Right forelimb (tissue), 1 donor: ENCODE results near the gene TAS2R13.

Source experiments
- DNase-seq: peaks from one replicate; pipeline ENCODE4 v3.0.0-alpha.2; 2018

Gene TAS2R13, protein sequence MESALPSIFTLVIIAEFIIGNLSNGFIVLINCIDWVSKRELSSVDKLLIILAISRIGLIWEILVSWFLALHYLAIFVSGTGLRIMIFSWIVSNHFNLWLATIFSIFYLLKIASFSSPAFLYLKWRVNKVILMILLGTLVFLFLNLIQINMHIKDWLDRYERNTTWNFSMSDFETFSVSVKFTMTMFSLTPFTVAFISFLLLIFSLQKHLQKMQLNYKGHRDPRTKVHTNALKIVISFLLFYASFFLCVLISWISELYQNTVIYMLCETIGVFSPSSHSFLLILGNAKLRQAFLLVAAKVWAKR

DNA sequence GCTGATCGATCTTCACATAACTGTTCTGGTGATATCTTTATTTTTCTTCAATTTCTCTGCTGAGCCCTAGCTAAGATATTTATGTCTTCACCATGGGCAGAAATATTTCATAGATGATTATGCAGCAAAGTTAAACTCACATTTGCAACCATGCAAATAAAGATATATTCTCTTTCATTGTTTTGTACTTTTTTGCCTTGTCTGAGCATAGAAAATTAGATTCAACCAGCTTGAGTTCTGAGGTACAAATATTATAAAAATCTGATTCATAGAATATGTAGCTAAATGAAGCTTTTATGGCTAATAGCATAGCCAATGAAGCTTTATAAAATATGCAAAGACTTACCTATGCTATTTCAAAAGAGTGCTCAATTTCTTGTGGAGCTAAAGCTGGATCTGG is at the start of gene TAS2R13:
Gene TAS2R13 (minus strand): TSS at position 101 of the 400 bp plus-strand sequence. CDS start 264 bp downstream, outside the sequence.
- no peak for DNase-seq

DNA sequence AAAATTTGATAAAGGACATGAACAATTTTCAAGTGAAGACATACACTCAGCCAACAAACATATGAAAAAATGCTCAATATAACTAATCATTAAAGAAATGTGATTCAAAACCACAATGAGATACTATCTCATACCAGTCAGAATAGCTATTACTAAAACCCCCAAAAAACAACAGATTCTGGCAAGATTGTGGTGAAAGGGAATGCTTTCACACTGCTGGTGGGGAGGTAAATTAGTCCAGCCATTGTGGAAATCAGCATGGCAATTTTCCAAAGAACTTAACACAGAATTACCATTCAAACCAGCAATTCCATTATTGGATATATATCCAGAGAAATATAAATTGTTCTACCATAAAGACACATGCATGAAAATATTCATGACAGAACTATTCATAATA is 48.4 kb upstream of the TAS2R13 start:
- no peak for DNase-seq

DNA sequence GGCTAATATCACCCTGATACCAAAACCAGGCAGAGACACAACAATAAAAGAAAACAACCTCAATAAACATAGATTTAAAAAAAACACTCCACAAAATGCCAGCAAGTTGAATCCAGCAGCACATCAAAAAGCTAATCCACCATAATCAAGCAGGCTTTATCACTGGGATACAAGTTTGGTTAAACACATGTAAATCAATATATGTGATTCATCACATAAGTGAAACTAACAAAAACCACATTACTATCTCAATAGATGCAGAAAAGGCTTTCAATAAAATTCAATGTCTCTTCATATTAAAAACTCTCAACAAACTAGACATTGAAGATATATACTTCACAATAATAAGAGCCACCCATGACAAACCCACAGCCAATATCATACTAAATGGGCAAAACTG is 46.7 kb upstream of the TAS2R13 start:
- DNase-seq, result no peak

DNA sequence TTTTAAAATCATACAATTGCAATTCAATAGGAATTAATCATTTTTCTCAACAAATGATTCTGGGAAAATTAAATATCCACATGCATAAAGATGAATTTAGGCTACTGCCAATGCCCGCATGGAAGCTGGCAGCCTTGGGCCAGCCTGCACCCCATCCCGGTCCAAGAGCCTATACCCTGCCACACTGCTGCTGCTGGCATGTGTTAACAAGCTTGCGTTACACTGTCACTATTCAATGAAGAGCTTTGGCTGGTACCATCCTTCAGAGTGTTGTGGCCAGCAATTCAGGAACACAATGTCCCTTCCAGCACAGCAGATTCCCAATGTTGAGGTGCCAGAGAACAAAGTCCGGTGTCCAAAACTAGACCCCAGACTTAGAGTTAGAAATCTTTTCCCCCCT is 43.3 kb upstream of the TAS2R13 start:
- no peak for DNase-seq

DNA sequence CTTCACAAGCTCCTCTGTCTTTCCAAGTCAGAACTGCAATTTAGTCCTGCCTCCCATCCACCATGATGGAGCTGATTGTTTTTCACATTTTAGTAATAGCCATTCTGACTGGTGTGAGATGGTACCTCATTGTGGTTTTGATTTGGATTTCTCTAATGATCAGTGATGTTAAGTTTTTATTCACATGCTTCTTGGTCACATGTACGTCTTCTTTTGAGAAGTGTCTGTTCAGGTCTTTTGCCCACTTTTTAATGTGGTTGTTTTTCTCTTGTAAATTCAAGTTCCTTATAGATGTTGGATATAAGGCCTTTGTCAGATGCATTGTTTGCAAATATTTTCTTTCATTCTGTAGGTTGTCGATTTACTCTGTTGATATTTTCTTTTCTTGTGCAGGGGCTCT is 33.8 kb upstream of the TAS2R13 start:
- no peak for DNase-seq

DNA sequence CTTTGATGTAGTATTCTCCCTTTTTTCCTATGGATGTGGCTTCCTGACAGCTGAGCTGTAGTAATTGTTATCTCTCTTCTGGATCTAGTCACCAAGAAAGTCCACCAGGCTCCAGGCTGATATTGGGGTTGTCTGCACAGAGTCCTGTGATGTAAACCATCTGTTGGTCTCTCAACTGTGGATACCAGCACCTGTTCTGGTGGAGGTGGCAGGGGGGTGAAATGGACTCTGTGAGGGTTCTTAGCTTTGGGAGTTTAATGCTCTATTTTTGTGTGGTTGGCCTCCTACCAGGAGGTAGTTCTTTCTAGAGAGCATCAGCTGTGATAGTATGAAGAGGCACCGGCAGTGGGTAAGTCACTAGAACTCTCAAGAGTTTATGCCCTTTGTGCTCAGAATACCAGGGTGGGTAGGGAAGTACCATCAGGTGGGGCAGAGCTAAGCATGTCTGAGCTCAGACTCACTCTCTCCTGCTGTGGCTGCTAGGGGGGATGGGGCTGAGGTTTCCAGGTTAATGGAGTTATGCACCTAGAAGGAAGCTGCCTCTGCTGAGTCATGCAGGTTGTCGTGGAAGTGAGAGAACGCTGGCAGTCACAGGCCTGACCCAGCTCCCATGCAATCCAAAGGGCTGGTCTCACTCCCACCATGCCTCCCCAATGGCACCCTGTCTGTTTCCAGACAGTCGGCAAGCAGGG is 32.7 kb upstream of the TAS2R13 start:
- no peak for DNase-seq

DNA sequence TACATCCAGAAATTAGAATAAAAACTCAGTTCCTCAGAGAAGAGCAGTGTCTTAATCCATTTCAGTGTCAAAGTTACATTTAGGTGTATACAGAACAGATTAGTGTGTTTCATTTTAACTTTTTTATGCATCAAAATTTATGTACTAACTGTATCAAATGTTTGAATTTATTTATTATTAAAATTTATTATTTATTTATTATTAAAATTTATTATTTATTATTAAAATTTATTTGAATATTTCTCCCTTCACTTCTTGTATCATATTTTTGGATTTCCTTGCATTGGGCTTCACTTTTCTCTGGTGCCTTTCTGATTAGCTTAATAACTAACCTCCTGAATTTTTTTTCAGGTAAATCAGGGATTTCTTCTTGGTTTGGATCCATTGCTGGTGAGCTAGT is 32.0 kb upstream of the TAS2R13 start:
- no peak for DNase-seq

DNA sequence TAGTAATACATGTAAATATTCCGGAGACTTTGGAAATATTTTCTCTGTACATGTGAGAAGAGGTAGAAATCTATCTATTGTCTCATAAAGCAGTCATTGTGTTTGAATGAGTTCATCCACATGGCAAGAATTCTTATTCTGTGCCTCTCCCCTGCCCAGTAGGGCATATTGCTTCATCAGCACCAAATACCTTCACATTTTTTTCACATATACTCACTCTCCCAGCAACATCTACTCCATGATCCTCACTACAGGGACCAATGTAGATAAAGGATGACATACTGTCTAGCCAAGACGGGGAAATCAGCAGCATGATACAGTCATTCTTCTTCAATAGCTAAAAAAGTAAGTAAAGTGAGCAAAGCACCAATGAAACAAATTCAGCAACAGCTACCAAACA is 31.0 kb upstream of the TAS2R13 start:
- DNase-seq, result no peak

DNA sequence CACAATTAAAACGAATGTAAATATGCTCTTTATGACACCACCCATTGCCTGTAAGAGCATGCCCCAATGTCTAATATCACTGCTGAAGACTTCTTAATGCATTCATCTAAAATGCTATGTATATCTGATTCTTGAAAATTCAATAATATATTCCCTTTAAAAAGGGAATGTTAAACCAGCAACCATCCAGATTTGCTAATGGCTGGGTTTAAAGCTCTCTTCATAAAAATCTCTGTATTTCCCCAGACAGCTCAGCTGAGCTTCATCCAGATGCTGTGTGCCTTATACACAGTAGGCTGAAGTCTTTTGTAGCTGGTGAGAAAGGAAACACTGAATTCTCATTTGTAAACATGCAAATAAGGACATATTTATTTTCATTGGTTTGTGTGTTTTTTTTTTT is 29.8 kb upstream of the TAS2R13 start, which contains the start of gene TAS2R14:
Gene TAS2R14 (minus strand): TSS at position 101 of the 400 bp plus-strand sequence. CDS start 56 bp downstream, at position 45.
- no peak for DNase-seq

DNA sequence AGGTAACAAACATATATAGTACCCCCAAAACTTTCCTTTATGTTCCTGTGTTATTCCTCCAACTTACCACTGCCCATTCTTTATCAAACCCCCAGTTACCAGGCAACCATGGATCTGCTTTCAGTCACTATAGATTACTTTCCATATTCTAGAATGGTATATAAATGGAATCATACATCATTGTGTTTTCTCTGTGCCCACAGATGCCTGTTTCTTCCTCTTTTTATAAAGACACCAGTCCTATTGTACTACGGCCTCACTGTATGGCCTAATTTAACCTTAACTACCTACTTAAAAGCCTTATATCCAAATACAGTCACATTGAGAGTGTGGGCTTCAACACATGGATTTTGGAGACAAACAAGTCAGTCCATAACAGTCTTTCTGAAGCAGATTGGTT is 27.1 kb upstream of the TAS2R13 start:
- no peak for DNase-seq

DNA sequence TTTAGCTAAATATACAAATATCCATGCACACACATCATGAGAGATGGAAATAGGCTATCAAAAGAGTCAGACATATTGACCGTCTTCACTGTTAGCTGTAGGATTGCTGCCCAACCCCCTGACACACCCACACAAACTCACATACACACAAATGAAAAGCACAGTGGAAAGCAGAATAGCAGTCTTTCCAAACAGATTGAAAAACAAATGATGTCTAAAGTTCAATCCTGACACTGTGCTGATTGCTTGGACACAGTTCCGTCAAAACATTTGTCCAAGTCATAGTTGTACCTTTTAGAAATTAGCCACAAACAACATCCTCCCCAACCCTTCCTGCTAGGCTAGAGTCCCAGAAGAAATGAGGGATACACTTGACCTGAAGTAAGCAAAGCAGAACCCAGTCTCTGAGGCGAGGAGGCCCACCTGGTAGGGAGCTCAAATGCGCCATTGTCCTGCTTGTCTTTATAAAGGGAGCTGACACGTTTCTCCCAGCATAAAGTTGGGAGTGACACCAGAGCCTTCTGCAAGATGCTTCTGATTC is 19.5 kb upstream of the TAS2R13 start, which contains the start of gene PRH2:
Gene PRH2 (plus strand): TSS at position 491 of the 541 bp plus-strand sequence. CDS start 38 bp downstream, at position 529.
- no peak for DNase-seq

DNA sequence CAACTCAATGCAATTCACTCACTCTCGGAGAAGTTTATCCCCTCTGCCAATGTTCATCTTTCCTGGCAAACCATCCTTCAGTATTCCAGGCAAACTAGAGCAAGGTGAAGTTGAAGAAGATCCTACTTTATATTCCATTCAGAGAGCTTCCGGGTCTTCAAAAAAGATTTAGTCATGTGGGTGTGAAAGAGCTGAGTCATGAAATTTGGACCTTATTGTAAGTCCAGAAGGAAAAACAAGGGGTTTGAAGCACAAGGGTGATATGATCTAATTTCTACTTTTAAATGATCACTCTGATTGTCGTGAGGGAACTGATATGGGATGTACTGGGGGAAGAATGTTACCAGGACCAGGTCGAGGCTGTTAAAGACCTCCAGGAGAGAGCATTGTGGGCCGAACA is 16.9 kb upstream of the TAS2R13 start:
- DNase-seq, result no peak

DNA sequence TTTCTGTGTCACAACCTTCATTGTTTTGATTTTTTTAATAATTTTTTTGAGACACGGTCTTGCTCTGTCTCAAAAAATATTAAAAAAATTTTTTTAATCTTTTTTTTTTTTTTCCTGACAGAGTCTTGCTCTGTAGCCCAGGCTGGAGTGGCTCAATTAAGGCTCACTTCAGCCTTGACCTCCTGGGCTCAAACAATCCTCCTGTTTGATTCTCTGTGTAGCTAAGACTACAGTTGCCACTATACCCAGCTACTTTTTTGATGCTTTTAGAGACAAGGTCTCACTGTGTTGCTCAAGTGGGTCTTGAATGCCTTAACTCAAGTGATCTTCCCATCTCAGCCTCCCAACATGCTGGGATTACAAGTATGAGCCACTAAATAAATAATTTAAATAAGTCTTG is 10.4 kb upstream of the TAS2R13 start:
- DNase-seq, result no peak

DNA sequence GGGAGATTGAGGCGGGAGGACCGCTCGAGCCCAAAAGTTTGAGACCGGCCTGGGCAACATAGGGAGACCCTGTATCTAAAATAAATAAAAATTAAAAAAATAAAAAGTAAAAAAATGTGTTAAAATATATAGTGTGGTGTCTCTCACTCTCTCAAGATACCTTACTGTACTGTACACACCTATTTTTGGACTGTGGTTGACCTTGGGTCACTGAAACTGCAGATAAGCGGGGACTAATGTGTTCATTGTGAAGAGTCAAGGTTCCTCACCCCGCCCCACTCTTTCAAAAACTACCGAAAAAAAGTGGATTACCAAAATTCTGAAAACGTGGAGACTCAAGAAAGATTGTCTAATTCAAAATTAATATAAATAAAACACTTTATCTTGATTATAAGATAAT is 1.0 kb upstream of the TAS2R13 start:
- no peak for DNase-seq

DNA sequence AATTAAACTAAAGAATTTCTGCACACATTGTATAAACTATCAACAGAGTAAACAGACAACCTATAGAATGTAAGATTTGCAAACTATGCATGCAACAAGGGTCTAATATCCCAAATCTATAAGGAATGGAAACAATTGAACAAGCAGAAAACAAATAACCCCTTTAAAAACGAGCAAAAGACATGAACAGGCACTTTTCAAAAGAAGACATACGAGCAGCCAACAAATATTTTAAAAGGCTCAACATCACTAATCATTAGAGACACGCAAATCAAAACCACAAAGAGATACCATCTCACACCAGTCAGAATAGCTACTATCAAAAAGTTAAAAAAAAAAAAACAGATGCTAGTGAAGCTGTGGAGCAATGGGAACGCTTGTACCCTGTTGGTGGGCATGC is 4.7 kb downstream of the TAS2R13 start:
- no peak for DNase-seq

DNA sequence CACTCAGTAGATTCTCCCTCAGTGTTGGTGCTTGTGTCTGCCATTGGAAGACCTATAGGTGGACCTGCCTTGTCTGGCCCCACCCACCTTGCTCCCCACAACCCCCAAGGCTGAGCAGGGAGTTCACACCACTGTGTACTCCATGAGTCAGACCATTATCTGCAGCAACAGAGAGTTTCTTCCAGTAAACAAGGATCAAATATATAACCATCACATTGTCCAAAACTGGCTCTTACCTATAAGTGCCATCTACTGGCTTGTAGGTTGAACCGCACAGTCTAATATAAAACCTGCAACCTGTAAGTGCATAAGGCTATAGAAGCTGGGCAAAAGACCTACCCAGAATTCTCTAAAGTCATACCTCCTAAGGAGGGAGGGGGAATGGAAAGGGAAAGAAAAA is 7.9 kb downstream of the TAS2R13 start:
- DNase-seq, result no peak

DNA sequence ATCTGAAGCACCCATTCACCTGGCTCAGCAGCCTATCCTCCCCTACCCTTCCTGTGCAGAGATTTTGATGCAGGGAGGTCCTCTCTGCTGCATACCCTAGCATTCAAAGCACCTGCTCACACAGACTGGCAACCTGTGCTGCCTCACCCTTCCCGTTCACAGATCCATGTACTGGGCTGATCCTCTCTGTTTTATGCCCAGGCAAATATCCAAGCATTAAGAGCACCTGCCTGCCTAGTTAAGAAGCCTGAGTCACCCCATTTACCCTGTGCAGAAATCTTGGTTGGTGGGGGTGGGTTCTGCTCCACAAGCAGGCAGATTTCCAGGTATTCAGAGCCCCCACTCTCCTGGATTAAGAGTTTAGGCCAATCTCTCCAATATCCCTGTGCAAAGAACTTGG is 8.4 kb downstream of the TAS2R13 start:
- DNase-seq, result no peak

DNA sequence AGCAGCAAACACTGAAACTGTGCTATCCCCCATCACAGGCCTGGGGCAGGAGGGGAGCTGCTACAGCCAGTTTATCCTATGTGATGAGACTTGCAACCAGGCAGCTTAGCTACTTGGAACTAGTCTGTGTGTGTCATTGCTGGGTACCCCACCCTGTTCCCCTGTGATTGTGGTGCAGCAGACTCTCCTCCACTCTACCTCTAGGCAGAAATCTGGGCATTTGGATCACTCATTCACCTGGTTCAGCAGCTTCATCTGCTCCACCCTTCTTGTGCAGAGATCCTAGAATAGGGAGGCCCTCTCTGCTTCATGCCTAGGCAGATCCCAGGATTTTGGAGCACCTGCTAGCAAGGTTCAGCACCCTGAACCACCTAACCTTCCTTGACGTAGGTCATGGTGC is 8.8 kb downstream of the TAS2R13 start:
- DNase-seq, result no peak

DNA sequence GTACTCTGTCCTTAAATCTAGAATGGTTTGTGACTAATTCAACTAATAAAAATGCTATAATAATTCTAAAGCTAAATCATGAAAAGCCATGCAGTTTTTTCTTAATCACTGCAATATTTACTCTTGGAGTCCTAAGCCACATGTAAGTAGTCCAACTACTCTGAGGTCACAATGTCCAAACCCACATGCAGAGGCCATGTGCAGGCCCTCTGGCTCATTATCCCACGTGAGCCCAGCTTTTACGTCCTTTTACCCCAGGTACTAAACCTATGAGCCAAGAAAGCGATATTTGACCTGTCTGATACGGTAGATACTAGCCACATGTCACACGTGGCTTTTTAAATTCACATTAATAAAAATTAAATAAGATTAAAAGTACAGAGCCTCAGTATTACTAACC is 12.5 kb downstream of the TAS2R13 start:
- DNase-seq, result no peak

DNA sequence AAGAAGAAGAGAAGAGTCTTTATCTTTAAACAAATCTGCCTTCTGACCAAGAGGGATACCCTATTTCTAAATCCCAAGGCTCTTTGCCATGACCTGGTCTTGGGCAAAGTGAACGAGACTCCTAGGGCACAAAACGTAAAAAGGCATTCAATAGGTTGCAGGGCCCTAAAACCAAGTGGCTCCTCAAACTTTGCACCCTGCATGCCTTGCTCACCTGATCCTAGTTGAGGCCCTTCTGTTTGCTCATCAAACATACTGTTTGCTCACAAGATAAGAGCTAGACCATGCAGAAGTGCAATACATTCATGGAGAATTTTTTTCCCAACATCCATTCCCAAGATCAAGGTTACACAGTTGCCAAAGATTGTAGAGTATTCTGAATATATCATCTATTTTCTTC is 17.4 kb downstream of the TAS2R13 start:
- DNase-seq, result no peak

DNA sequence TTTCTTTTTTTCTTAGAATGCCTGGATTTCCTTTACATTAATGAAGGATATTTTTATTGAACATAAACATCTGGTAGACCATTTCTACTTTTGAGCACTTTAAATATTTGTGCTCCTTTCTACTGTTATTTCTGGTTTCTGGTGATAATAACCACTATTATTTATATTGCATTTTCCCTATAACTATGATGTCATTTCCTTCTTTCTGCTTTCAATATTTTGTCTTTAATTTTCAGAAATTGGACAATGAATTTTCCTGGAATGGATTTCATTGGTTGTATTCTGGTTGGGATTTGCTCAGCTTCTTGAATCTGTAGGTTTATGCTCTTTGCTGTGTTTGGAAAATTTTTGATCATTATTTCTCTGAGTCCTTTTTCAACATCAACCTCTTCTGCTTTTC is 20.1 kb downstream of the TAS2R13 start:
- DNase-seq, result no peak

DNA sequence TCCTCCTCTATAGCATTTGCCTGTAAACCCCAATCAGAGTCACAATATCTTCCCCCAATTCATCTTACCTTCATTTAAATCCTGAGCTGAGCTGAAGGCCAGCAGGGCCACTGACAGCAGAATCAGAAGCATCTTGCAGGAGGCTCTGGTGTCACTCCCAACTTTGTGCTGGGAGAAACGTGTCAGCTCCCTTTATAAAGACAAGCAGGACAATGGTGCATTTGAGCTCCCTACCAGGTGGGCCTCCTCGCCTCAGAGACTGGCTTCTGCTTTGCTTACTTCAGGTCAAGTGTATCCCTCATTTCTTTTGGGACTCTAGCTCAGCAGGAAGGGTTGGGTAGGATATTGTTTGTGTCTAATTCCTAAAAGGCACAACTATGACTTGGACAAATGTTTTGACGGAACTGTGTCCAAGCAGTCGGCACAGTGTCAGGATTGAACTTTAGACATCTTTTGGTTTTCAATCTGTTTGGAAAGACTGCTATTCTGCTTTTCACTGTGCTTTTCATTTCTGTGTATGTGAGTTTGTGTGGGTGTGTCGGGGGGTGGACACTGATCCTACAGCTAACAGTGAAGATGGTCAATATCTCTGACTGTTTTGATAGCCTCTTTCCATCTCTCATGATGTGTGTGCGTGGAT is 25.2 kb downstream of the TAS2R13 start, which contains the start of gene PRH1:
Gene PRH1 (minus strand): TSS at position 170 of the 640 bp plus-strand sequence. CDS start 38 bp downstream, at position 132.
- DNase-seq, result no peak

DNA sequence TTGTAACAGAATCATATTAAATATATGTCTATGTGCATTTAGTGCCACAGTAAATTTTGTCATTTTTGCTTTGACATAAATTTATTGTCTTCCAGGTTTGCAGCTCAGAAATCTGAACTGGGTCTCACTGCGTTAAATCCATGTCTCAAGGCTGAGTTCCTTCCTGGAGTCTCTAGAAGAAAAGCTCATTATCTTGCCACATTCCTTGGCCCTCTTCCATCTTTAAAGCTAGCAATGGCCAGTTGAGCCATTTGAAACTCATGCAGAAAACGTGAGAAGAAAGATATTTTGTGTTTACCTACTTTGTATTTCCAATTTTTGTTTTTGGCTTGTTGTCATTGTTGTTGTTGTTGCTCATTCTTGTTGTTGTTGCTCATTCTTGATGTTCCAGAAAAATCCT is 36.0 kb downstream of the TAS2R13 start:
- no peak for DNase-seq

DNA sequence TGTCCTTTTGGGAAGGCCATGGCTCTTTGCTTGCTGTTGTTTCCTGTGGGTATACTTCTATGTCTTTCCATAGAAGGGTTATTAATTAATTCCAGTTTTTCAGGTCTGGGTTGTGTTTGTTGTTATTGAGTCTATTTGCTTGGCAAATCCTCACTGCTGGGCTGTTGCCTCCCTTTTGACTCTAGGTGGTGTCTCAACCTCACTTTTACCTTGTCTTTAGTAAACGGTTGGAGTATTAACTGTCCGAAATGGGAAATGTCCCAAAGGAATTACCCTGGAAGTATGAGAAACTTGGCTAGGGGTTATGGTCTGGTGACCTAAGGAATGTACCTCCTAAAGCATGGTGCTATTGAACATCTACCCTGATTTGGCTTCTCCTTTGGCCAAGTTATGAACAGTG is 42.0 kb downstream of the TAS2R13 start:
- no peak for DNase-seq
